Ovary (tissue), 9 donors: Measurements from ENCODE around the gene RSAD2. TPM values are rescaled to one million over a fixed set of nuclear protein-coding genes. Genes with fewer than 3 reads are reported as not detected.

Experiments used
- DNase-seq, 5 donors: peaks; one replicate each; pipeline ENCODE4 v3.0.0-alpha.2; 2019 to 2020
- H3K27ac ChIP-seq, 2 donors: fragments of 200-600 bp; one replicate each; pipeline versions ENCODE4 v1.5.1 to v1.8.0; 2019 to 2022
- H3K27me3 ChIP-seq: fragments of 200-600 bp; one replicate; pipeline ENCODE4 v1.8.0; 2022
- H3K36me3 ChIP-seq: fragments of 200-600 bp; sonication (generic); one replicate; pipeline ENCODE4 v1.5.1; 2019
- H3K4me1 ChIP-seq: one replicate; pipeline ENCODE4 v1.8.1; 2013; ENCODE audit warnings: mild to moderate bottlenecking, moderate library complexity; ENCODE audit not compliant: insufficient read depth
- H3K4me3 ChIP-seq: fragments of 200-600 bp; sonication (generic); one replicate; pipeline ENCODE4 v1.5.1; 2017
- H3K9me3 ChIP-seq, 2 donors: fragments of 200-600 bp in 1 of 2; sonication (generic) in 1 of 2; one replicate each; pipeline versions ENCODE4 v1.5.1 to v1.8.1; 2013 to 2019; ENCODE audit warnings: mild to moderate bottlenecking in 1 of 2, moderate library complexity in 1 of 2
- CTCF ChIP-seq, 3 donors: fragments of 450-650 bp in 2 of 3; fragments of 200-600 bp in 1 of 3; IDR thresholded peaks; one replicate each; pipeline versions ENCODE4 v1.5.1 to v1.8.0; 2016 to 2022; ENCODE audit warnings: antibody characterized with exemption in 3 of 3, mild to moderate bottlenecking in 1 of 3
- EP300 ChIP-seq: sonication (generic); formaldehyde crosslinking; IDR thresholded peaks from one replicate; pipeline ENCODE4 v1.6.1; 2017; ENCODE audit warnings: antibody characterized with exemption
- POLR2A ChIP-seq: fragments of 450-650 bp; IDR thresholded peaks from one replicate; pipeline ENCODE4 v1.6.1; 2017; ENCODE audit warnings: antibody characterized with exemption, mild to moderate bottlenecking, moderate library complexity
- WGBS, 3 donors: extraction: QIAGEN DNeasy Blood & Tissue Kit in 1 of 3; methylation state at CpG; one replicate each; pipeline versions ENCODE4 v1.1.5 to v1.1.7; 2013 to 2017; 5-methylcytosine and 5-hydroxymethylcytosine counted together
- intact Hi-C, 4 donors: fragments of 100-400 bp; cut with DNase I; formaldehyde crosslinking; loops; one replicate each; pipeline versions ENCODE4 v1.11.0 to v1.15.1; 2022 to 2023
- polyA plus RNA-seq, 2 donors: library from polyadenylated mRNA; stranded (reverse); fragments of 200-250 nt in 1 of 2; fragments of 350-450 nt in 1 of 2; fragmentation: Illumina TruSeq in 1 of 2; extraction: RNeasy Lipid Tissue Mini Kit (QIAGEN cat#74804) in 1 of 2; gene quantifications; one replicate each; pipeline ENCODE4 v1.2.3, GENCODE V29; 2013 to 2014
- total RNA-seq, 7 donors: library from RNA; depleted of rRNA in 2 of 7; stranded (reverse); fragments of >200 nt in 2 of 7; fragmentation: NEBNext Ultra II Directional in 3 of 7; extraction: Animal tissue kit (Norgen Biotek cat#: 25700) in 3 of 7; gene quantifications; one replicate each; pipeline versions ENCODE4 v1.1.0 to v1.2.4, GENCODE V29; 2016 to 2023
- donor health status: DM: no; HTN: no; CAD: no; lungs with moderate emphysema.
- donor health status: DM: no; HTN: no; CAD: no.
- donor health status: Bipolar disorder and iron deficiency.
- donor health status: DM: yes; HTN: yes; CAD: no.
- donor health status: DM: no; HTN: no; CAD: no.
- donor health status: DM: yes; HTN: yes; CAD: no.

RSAD2 gene
- total and polyA plus RNA-seq, 9 donors: 1.9 to 11.1 (median 4.7) TPM

GRCh38 chr2:6872394-6872793 is 5.2 kb upstream of the RSAD2 start:
- 91 to 99% (median 93%) methylated on average over 2 of the region's 2 CpGs for WGBS, 3 donors
- Histone ChIP-seq H3K36me3 (no peaks in the 10 kb centered on the region), H3K9me3 (no peaks in the 10 kb centered on the region), H3K27ac (no peak overlapping the region), H3K4me1 (no peaks in the 10 kb centered on the region), H3K4me3 (no peak overlapping the region), H3K27me3 (no peaks in the 10 kb centered on the region)
- intact Hi-C loops: no loop called here
- no peak for TF ChIP-seq CTCF (IDR thresholded peaks at IDR 0.05)
- no peak for TF ChIP-seq POLR2A
- TF ChIP-seq EP300: no peak
- DNase-seq: no peak

GRCh38 chr2:6874032-6874431 is 3.5 kb upstream of the RSAD2 start:
- H3K4me3 ChIP-seq: no peak overlapping the region

GRCh38 chr2:6876309-6876708 is 1.3 kb upstream of the RSAD2 start:
- DNase-seq: no peak
- Histone ChIP-seq H3K36me3 (no peaks in the 10 kb centered on the region), H3K4me1 (no peaks in the 10 kb centered on the region), H3K4me3 (no peak overlapping the region), H3K27me3 (no peaks in the 10 kb centered on the region), H3K27ac (no peak overlapping the region), H3K9me3 (no peaks in the 10 kb centered on the region)
- TF ChIP-seq POLR2A (no peak), CTCF (IDR thresholded peaks at IDR 0.05) (no peak), EP300 (no peak)
- intact Hi-C loops: no loop called here
- 77 to 97% (median 89%) methylated on average over 1 of the region's 1 CpG for WGBS, 3 donors

More at GRCh38 chr2:6874032-6874431, 3.5 kb upstream of the RSAD2 start:
- Histone ChIP-seq H3K9me3 (no peaks in the 10 kb centered on the region), H3K27ac (no peak overlapping the region), H3K36me3 (no peaks in the 10 kb centered on the region), H3K4me1 (no peaks in the 10 kb centered on the region), H3K27me3 (no peaks in the 10 kb centered on the region)
- intact Hi-C loops: no loop called here
- no peak for DNase-seq
- no peak for TF ChIP-seq CTCF (IDR thresholded peaks at IDR 0.05)
- no peak for TF ChIP-seq POLR2A
- no peak for TF ChIP-seq EP300
- WGBS, 3 donors: 98 to 99% (median 99%) methylated on average over 3 of the region's 3 CpGs

- Histone ChIP-seq H3K27ac (no peak overlapping the region), H3K9me3 (no peaks in the 10 kb centered on the region), H3K4me3 (no peak overlapping the region), H3K36me3 (no peaks in the 10 kb centered on the region), H3K4me1 (peaks cover 2% of the 10 kb centered on the region), H3K27me3 (no peaks in the 10 kb centered on the region)
- WGBS, 3 donors: 25 to 51% (median 28%) methylated on average over 4 of the region's 4 CpGs
- TF ChIP-seq CTCF (IDR thresholded peaks at IDR 0.05): no peak
- TF ChIP-seq POLR2A: no peak
- no peak for TF ChIP-seq EP300
- DNase-seq: no peak
- intact Hi-C loops: no loop called here
Observed at GRCh38 chr2:6878549-6878948, 972 bp downstream of the RSAD2 start.
